Testis (tissue), 2 donors: ENCODE measurements around the gene NR1H3.

Source experiments
- CTCF ChIP-seq, 3 experiments: fragments of 450-650 bp in 2 of 3; fragments of 200-600 bp in 1 of 3; sonication (generic) in 1 of 3; IDR thresholded peaks; one replicate each; pipeline ENCODE4 v1.5.1; 2016 to 2019; ENCODE audit warnings: antibody characterized with exemption in 3 of 3, mild to moderate bottlenecking in 2 of 3, moderate library complexity in 1 of 3
- POLR2A ChIP-seq: fragments of 450-650 bp; IDR thresholded peaks from one replicate; pipeline ENCODE4 v1.6.1; 2017; ENCODE audit warnings: antibody characterized with exemption, mild to moderate bottlenecking, moderate library complexity

DNA sequence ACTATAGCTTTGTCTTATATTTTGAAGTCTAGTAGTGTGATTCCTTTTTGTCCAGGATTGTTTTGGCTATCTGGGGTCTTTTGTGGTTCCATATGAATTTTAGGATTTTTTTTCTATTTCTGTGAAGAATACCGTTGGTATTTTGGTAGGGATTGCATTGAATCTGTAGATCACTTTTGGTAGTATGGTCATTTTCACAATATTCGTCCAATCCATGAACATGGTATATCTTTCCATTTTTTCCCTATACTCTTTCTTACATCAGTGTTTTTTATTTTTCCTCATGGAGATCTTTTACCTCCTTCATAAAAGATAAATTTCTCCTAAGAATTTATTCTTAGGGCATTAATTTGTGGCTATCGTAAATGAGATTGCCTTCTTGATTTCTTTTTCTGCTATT lies 41.3 kb downstream of the NR1H3 start:
- TF ChIP-seq CTCF (IDR thresholded peaks at IDR 0.05) (no peak), POLR2A (no peak)
